Right lung (tissue), 5 donors: ENCODE measurements around the gene KLF13. TPM values are rescaled to one million over a fixed set of nuclear protein-coding genes. Genes with fewer than 3 reads are reported as not detected.

Experiments used
- polyA plus RNA-seq, 5 donors: library from polyadenylated mRNA; unstranded; fragments of 120-200 nt; gene quantifications; one replicate each; pipeline versions ENCODE4 v1.2.1 to v1.2.3, GENCODE V29; 2013; ENCODE audit warnings: inconsistent platforms in 1 of 5, low replicate concordance in 1 of 5; ENCODE audit not compliant: insufficient read length in 5 of 5, insufficient read depth in 1 of 5

The KLF13 gene
- polyA plus RNA-seq, 5 donors, result 38.6 to 57.7 (median 52.7) TPM

Other genes with a start within 250 kb of the KLF13 start
- under 1 TPM in 1 of 5 donors, not detected in 4; 0.03 TPM for gene TRPM1, start 225.1 kb upstream of the KLF13 start, polyA plus RNA-seq